ENCODE measurements around the gene FIP1L1. TPM values are rescaled to one million over a fixed set of nuclear protein-coding genes. Genes with fewer than 3 reads are reported as not detected.

FIP1L1 gene
- polyA plus RNA-seq, 1 of the 3 experiments (the other 2 are of a cell fraction), result 20.3 TPM

- Histone ChIP-seq H2AFZ (ENCODE audit: low read depth) (no peak overlapping the region), H3K27ac (ENCODE audit: low read depth in 2 of 2, low read length in 1 of 2) (no peak overlapping the region), H3K9me3 (no peaks in the 10 kb centered on the region), H3F3A (replicated peaks; ENCODE audit: insufficient read depth) (peaks cover 16% of the 10 kb centered on the region), H3K4me2 (no peak overlapping the region), H3K79me2 (ENCODE audit: insufficient read depth) (peaks cover 10% of the 10 kb centered on the region; the same call in 1 of the 2 replicates), H3K27me3 (ENCODE audit: insufficient read depth) (no peaks in the 10 kb centered on the region), H4K20me1 (ENCODE audit: insufficient read depth) (no peaks in the 10 kb centered on the region), H3K9ac (no peak overlapping the region), H3K4me3 (ENCODE audit: low read depth in 2 of 2, low read length in 1 of 2) (no peak overlapping the region), H3K36me3 (replicated peaks in 1 of 2; ENCODE audit: control insufficient read depth in 1 of 2, insufficient read depth in 2 of 2, low read length in 1 of 2) (peaks cover 66 to 68% of the 10 kb centered on the region in 2 experiments), H3K9me2 (no peaks in the 10 kb centered on the region), H3K4me1 (ENCODE audit: control insufficient read depth in 1 of 2, insufficient read depth in 2 of 2, low read depth in 1 of 2, low read length in 1 of 2) (no peaks in the 10 kb centered on the region; a peak in 1 of 4 replicates)
- no peak for DNase-seq
- TF ChIP-seq RXRA (IDR thresholded peaks at IDR 0.05; ENCODE audit: borderline replicate concordance, low read depth), result no peak
- no peak for TF ChIP-seq TCF12 (IDR thresholded peaks at IDR 0.05)
- TF ChIP-seq ELF1 (IDR thresholded peaks at IDR 0.05), result no peak
- POLR2A ChIA-PET, result interaction anchor here (0.6 kb wide), 1 partner anchor 1944 kb away, joined by 5 read pairs; no protein-coding TSS in a partner anchor
- WGBS (ENCODE audit: low lambda C conversion rate), result 98% methylated on average over 4 of the region's 4 CpGs
- CTCF ChIA-PET, result interaction anchor here (0.8 to 1.1 kb wide), 2 partner anchors 11 to 801 kb away, joined by 3 read pairs; no protein-coding TSS in a partner anchor
Measured at GRCh38 chr4:53432528-53433424, 55.3 kb downstream of the FIP1L1 start.

GRCh38 chr4:53436251-53436650, 58.8 kb downstream of the FIP1L1 start:
- H3K27ac ChIP-seq (ENCODE audit: low read depth in 2 of 2, low read length in 1 of 2), result no peak overlapping the region; a peak in 1 of 4 replicates
- no peaks in the 10 kb centered on the region for H3K9me3 ChIP-seq
- H3K36me3 ChIP-seq (replicated peaks in 1 of 2; ENCODE audit: control insufficient read depth in 1 of 2, insufficient read depth in 2 of 2, low read length in 1 of 2), result peaks cover 56 to 64% of the 10 kb centered on the region in 2 experiments
- no peaks in the 10 kb centered on the region for H3K9me2 ChIP-seq
- 93% methylated on average over 1 of the region's 1 CpG for WGBS (ENCODE audit: low lambda C conversion rate)
- peaks cover 3% of the 10 kb centered on the region for H3F3A ChIP-seq (replicated peaks; ENCODE audit: insufficient read depth)
- ChIA-PET POLR2A (no interaction called here), CTCF (no interaction called here)
- no peak overlapping the region for H3K4me3 ChIP-seq (ENCODE audit: low read depth in 2 of 2, low read length in 1 of 2)
- no peaks in the 10 kb centered on the region for H3K27me3 ChIP-seq (ENCODE audit: insufficient read depth)
- DNase-seq, result no peak
- no peaks in the 10 kb centered on the region for H4K20me1 ChIP-seq (ENCODE audit: insufficient read depth)
- H3K79me2 ChIP-seq (ENCODE audit: insufficient read depth), result peaks cover 10% of the 10 kb centered on the region; the same call in 1 of the 2 replicates
- H3K4me1 ChIP-seq (ENCODE audit: control insufficient read depth in 1 of 2, insufficient read depth in 2 of 2, low read depth in 1 of 2, low read length in 1 of 2), result no peaks in the 10 kb centered on the region; a peak in 1 of 4 replicates
- no peak overlapping the region for H2AFZ ChIP-seq (ENCODE audit: low read depth)
- no peak overlapping the region for H3K9ac ChIP-seq
- TF ChIP-seq, protein P1, sequence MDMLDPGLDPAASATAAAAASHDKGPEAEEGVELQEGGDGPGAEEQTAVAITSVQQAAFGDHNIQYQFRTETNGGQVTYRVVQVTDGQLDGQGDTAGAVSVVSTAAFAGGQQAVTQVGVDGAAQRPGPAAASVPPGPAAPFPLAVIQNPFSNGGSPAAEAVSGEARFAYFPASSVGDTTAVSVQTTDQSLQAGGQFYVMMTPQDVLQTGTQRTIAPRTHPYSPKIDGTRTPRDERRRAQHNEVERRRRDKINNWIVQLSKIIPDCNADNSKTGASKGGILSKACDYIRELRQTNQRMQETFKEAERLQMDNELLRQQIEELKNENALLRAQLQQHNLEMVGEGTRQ (IDR thresholded peaks at IDR 0.05; ENCODE audit: borderline replicate concordance, low read depth, low read length), result no peak
- TF ChIP-seq FOSL2 (IDR thresholded peaks at IDR 0.05; ENCODE audit: borderline replicate concordance, low read depth) (no peak), CTCF (IDR thresholded peaks at IDR 0.05) (no peak), EP300 (IDR thresholded peaks at IDR 0.05; ENCODE audit: borderline replicate concordance in 1 of 2, low read depth in 1 of 2, low read length in 1 of 2) (no peak), SIN3A (IDR thresholded peaks at IDR 0.05; ENCODE audit: borderline replicate concordance, low read depth, low read length) (no peak), GATA2 (CRISPR knock-in tag; IDR thresholded peaks at IDR 0.05) (no peak), POLR2AphosphoS5 (IDR thresholded peaks at IDR 0.05; ENCODE audit: low read depth, low read length) (no peak), RFX5 (IDR thresholded peaks at IDR 0.05; ENCODE audit: low read length) (no peak)
- TF ChIP-seq, protein P2, sequence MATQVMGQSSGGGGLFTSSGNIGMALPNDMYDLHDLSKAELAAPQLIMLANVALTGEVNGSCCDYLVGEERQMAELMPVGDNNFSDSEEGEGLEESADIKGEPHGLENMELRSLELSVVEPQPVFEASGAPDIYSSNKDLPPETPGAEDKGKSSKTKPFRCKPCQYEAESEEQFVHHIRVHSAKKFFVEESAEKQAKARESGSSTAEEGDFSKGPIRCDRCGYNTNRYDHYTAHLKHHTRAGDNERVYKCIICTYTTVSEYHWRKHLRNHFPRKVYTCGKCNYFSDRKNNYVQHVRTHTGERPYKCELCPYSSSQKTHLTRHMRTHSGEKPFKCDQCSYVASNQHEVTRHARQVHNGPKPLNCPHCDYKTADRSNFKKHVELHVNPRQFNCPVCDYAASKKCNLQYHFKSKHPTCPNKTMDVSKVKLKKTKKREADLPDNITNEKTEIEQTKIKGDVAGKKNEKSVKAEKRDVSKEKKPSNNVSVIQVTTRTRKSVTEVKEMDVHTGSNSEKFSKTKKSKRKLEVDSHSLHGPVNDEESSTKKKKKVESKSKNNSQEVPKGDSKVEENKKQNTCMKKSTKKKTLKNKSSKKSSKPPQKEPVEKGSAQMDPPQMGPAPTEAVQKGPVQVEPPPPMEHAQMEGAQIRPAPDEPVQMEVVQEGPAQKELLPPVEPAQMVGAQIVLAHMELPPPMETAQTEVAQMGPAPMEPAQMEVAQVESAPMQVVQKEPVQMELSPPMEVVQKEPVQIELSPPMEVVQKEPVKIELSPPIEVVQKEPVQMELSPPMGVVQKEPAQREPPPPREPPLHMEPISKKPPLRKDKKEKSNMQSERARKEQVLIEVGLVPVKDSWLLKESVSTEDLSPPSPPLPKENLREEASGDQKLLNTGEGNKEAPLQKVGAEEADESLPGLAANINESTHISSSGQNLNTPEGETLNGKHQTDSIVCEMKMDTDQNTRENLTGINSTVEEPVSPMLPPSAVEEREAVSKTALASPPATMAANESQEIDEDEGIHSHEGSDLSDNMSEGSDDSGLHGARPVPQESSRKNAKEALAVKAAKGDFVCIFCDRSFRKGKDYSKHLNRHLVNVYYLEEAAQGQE (IDR thresholded peaks at IDR 0.05; ENCODE audit: low read depth, low read length), result no peak
- no peak overlapping the region for H3K4me2 ChIP-seq
